Measurements from ENCODE around the gene RAX2.

Gene RAX2

DNA sequence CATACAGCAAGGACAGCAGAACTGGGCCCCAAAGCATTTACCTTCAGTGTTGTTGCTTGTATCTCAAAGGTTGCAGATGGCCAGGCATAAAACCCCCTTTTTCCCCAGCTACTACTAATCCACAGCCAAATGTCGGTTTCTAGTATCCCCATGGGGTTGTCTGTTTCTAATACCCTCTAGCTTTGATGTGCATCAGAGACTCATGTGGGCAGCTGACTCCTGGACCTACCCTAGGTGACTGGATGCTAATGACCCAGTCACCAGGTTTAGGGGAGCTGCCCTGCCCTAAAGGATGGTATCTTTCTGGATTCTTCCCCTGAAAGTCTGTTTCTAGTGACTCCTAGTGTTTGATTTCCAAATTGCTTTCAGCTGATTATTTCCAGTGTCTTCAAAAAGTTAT, 39.9 kb downstream of the RAX2 start:
- TF ChIP-seq CTCF (IDR thresholded peaks at IDR 0.05) = no peak
- H3K27ac ChIP-seq = no peak overlapping the region
- DNase-seq (ENCODE audit: low spot score) = no peak
- H3K4me3 ChIP-seq = no peak overlapping the region

DNA sequence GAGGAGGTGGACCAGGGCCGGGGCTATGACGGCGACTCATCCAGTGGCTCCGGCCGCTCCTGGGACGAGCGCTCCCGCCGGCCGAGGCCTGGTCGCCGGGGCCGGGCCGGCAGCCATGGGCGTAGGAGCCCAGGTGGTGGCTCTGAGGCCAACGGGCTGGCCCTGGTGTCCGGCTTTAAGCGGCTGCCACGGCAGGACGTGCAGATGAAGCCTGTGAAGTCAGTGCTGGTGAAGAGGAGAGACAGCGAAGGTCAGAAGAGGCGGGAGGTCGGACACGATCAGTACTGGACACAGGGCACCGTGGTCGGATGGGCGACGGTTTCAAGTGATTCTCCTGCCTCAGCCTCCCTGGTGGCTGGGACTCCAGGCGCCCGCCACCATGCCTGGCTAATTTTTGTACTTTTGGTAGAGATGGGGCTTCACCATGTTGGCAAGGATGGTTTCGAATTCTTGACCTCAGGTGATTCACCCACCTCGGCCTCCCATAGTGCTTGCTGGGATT, 41.5 kb downstream of the RAX2 start:
- H3K4me3 ChIP-seq = no peak overlapping the region
- no peak for TF ChIP-seq CTCF (IDR thresholded peaks at IDR 0.05)
- H3K27ac ChIP-seq = no peak overlapping the region
- no peak for DNase-seq (ENCODE audit: low spot score)

DNA sequence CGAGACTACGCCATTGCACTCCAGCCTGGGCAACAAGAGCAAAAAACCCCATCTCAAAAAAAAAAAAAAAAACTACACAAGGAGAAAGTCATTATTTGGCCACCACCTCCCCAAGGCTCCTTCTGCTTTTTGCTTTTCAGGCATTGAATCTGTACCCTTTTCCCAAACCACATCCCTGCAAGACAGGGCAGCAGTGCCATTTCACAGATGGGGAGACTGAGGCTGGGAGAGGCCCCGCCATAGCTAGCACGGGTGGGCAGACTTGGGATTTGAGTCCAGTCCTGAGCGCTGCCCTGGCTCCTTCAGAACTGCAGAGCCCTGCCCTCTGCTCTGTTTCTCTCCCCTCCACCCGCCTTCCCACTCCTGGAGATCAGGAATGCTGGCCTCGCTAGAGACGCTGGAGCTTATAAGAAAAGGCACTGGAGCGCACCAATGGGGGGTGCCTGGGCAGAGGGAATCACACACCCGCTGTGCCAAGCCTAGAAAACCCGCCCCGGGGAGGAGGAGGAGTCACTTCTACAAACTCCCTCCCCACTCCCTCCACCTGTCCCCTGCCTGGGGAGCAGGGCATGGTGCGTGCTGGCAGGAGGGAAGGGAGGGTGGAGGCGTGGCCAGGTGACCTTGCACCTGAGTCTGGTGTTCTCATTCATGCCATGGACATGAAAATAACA, 46.3 kb downstream of the RAX2 start:
- Histone ChIP-seq H3K4me3 (no peak overlapping the region), H3K27ac (no peak overlapping the region)
- no peak for DNase-seq (ENCODE audit: low spot score)
- TF ChIP-seq CTCF (IDR thresholded peaks at IDR 0.05) = no peak

GRCh38 chr19:3725121-3725520, 46.9 kb downstream of the RAX2 start:
- H3K4me3 ChIP-seq = no peak overlapping the region
- no peak overlapping the region for H3K27ac ChIP-seq
- no peak for DNase-seq (ENCODE audit: low spot score)
- no peak for TF ChIP-seq CTCF (IDR thresholded peaks at IDR 0.05)

DNA sequence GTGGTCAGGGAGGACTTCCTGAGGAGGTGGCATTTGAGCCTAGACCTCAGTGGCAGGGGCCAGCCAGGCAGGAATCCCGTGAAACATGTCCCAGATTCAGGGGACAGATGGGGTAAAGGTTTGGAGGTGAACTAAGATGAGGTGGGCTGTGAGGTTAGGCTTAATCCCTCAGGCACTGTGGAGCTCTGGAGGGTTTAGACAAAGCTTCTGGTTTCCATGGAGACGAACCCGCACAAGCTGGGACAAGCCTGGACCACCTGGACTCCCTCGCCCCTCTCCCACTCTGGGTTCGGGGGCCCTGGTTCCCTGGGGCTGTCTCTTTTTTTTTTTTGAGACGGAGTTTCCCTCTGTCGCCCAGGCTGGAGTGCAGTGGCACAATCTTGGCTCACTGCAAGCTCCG, 48.1 kb downstream of the RAX2 start:
- H3K4me3 ChIP-seq = no peak overlapping the region
- DNase-seq (ENCODE audit: low spot score) = no peak
- no peak for TF ChIP-seq CTCF (IDR thresholded peaks at IDR 0.05)
- no peak overlapping the region for H3K27ac ChIP-seq

DNA sequence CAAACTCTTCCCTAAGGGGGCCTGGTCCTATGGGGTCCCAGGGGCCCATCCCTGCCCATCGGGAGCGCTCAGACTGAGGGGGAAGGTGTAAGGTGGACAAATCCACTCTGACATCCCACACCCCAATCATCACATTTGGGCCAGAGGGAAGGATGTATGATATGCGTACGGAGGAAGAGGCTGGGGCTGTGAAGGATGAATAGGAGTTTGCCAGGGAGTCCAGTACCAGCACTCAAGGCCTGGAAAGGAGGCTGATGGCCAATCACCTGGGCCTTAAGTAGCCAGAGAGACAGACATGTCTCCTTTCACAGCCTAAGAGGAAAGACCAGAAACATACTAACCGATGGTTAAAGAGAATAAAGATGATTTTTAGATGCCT, 48.9 kb downstream of the RAX2 start:
- Histone ChIP-seq H3K27ac (no peak overlapping the region), H3K4me3 (no peak overlapping the region)
- no peak for TF ChIP-seq CTCF (IDR thresholded peaks at IDR 0.05)
- DNase-seq (ENCODE audit: low spot score) = no peak

DNA sequence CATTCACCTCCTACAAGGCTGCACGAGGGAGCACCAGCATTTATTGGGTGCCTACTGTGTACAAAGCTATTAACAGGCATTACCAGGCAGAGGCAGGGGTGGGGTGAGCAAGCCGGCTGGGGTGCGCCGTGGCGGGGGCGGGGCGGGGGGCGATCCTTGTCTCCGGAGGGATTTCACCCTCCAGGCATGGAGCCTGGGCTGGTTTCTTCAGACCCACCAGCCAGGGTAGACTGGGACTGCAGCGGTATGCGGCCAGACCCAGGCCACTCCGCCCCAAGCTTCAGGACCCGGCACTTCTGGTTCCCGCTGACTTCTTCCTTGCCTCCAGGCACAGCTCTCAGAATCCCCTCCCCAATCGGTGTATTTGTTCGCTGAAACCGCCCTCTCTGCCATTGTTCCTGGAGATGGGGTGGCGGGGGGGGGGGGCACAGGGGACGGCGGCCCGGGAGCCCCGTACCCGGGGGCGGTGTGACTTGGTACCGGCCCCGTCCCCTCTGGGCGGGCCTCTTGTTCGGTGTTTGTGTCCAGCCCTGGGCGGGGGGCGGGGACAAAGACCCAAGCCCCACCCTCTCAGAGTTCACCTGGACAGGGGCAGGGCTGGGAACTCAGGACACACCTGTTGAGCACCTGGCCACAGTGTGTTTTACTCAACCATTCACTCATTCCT, 49.5 kb downstream of the RAX2 start:
- H3K27ac ChIP-seq = no peak overlapping the region
- no peak for TF ChIP-seq CTCF (IDR thresholded peaks at IDR 0.05)
- H3K4me3 ChIP-seq = no peak overlapping the region
- no peak for DNase-seq (ENCODE audit: low spot score)

Measured in coronary artery (tissue), 2 donors.